GM21576 (cell line): ENCODE results near the gene BRMS1.
A peak's percentile ranks its signal among the peaks of the same experiment; 100 is the strongest.
"Not testable (repeated sequence)": the region's sequence is repeated elsewhere in the genome, so short reads cannot be mapped to it uniquely, and the experiment has no call there.

Experiments used
- ATAC-seq: cut with Tn5 transposase; IDR thresholded peaks from one replicate; pipeline ENCODE4 v1.9.1; 2021; ENCODE audit warnings: mild to moderate bottlenecking, moderate library complexity; ENCODE audit not compliant: unreplicated experiment

Gene BRMS1, protein sequence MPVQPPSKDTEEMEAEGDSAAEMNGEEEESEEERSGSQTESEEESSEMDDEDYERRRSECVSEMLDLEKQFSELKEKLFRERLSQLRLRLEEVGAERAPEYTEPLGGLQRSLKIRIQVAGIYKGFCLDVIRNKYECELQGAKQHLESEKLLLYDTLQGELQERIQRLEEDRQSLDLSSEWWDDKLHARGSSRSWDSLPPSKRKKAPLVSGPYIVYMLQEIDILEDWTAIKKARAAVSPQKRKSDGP

DNA sequence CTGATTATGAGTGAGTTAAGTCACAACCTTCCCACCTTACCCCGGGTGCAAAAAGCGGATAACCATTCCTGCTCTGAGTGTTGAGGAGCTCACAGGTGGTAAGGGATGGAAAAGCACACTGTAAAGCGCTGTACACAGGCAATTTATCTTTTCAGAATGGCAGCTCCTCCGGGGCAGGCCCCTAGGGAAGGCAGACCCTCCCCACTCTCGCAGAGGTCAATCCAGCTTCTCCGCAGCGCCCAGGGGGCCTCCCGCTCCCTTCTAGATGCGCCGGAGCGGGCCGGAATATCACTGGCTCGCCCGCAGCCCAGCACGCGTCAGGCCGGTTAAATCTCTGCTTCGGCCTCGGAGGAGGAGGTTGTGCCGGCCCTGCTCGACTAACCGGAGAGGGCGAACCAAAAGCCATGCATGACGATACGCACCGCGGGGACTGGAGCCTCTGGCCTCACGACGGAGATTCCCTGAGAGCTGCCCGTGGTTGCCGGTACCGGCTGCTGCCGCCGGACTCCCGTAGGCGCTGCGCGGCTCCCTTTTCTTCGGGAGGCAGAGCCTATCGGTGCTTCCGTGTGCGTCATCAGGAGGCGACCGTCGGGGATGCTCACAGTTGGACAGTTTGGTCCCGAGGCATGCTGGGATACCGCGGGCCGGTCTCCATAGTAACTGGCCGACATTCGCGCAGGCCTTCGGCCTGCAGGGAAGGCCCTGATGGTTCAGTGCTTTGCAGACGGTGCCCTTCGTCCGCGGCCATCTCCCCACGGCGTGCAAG lies at the start of gene BRMS1:
BRMS1 (minus strand) TSS at position 555 of the 766 bp plus-strand sequence. CDS start 2,870 bp downstream, outside the sequence.
- ATAC-seq, result peak; percentile 76

GRCh38 chr11:66393954-66394353 lies 49.0 kb upstream of the BRMS1 start:
- ATAC-seq, result no peak

DNA sequence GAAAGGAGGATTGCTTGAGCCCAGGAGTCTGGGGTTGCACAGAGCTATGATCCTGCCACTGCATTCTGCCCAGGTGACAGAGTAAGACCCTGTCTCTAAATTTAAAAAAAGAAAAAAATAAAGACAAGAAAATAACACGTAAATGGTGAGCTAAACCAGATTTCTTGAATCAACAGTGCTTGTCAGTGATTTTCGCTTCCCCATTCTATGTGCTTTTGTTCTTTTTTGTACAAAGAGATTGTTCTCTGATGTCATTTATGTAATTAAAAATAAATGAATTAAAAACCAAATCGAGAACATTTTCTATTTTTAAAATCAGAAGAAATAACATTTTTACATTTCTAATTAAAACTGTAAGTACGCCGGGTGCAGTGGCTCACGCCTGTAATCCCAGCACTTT lies 46.4 kb upstream of the BRMS1 start:
- no peak for ATAC-seq

DNA sequence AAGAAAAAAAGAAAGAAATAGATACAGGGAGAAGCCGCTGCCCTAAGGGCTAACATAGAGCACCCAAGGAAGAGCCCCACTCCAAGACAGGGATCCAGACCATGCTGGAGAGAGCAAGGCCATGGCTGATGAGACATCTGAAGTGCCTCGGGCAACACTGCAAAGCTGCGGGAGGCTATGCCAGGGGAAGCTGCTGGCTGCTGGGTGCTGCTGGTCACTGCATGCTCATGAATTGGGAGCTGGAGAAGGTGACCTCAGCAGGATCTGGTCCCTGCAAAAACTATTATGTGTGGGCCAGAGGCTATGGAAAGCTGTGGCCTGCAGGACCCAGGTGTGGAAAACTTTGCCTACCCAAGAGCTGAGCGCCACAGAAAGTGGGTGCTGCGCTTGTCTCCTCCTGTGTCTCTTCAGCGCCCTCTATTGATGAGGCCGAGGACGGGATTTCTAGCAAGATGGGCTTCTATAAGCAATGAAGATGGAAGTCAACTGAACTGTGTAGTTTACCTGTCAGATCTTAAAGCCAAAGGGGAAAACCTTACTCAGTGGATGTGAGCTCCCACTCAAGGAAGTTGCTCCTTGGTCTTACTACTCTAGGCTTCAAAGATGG lies 44.0 kb upstream of the BRMS1 start:
- ATAC-seq, result no peak

DNA sequence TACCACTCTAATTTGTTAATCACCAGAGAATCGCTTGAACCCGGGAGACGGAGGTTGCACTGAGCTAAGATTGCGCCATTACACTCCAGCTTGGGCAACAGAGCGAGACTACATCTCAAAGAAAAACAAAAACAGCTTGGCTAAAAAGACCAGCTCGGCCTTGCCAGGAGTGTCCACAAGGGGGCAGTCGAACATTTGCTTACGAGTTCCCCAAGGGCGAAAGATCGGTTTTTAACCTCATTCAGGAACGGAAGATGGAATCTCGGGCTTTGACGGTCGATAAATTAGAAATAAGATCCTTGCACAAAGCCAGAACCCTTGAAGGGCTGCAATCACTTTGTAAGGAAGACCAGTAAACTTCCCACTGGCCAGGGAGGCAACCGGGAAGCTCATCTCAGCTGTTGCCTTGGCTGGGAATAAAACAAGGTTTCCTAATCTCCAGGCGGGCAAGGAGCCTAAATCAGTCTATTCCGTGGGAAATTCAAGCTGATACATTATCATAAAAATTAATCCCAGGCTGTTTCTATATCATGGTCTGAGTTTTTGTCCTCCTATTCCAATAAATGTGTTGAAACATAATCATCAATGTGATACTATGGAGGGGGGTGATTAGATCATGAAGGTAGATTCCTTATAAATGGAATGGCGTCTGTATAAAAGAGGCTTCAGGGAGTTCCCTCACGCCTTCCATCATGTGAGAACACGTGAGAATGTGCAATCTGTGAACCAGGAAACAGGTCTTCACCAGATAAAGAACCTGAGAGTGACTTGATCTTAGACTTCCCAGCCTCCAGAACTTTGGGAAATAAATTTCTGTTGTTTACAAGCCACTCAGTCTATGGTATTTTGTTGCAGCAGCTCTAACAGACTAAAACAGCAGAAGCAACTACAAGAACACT lies 41.5 kb upstream of the BRMS1 start:
- no peak for ATAC-seq

GRCh38 chr11:66384316-66384715 lies 39.4 kb upstream of the BRMS1 start:
- ATAC-seq, result not testable (repeated sequence)

- ATAC-seq, result not testable (repeated sequence)
Measured at GRCh38 chr11:66380264-66380663, 35.4 kb upstream of the BRMS1 start.

DNA sequence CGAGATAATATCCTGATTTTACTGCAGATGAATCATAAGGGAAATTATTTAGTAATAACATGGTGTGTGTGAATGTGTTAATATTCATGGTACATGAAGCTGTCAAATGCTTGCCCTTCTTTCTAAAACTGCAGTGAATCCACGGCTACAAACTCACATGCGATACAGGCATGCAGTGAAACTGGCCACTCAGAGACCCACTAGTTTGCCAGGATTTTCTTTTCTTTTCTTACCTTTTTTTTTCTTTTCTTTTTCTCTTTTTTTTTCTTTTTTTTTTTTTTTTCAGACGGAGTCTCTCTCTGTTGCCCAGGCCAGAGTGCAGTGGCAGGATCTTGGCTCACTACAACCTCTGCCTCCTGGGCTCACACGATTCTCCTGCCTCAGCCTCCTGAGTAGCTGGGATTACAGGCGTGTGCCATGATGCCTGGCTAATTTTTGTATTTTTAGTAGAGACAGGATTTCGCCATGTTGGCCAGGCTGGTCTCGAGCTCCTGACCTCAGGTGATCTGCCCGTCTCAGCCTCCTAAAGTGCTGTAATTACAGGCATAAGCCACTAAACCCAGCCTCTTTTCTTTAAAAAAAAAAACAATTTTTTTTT lies 28.9 kb upstream of the BRMS1 start:
- not testable (repeated sequence) for ATAC-seq

DNA sequence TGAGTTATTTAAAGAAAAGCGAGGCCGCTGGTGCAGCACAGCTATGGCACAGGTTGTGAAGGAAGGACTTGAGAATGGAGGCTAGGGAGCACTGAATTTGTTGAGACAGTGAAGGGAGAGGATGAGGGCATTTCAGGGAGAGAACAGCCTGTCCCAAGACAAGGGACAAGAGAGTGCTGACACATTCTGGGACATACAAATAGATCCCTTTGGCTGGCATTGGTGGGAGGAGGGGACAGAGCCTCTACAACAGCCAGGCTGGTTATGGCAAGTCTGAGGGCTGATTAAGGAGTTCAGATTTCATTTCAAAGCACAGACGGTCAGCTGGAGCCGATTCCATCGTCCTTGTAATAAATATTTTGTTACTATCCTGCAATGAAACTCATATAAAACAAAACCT lies 28.4 kb upstream of the BRMS1 start:
- ATAC-seq, result no peak

- peak; percentile 64 for ATAC-seq
Measured at GRCh38 chr11:66371627-66372415, 26.9 kb upstream of the BRMS1 start, which contains the start of gene SLC29A2. TSS of gene SLC29A2 (minus strand) at chr11:66371760. CDS start at chr11:66371591, 169 bp downstream.

GRCh38 chr11:66369073-66369894 lies 24.4 kb upstream of the BRMS1 start:
- no peak for ATAC-seq

DNA sequence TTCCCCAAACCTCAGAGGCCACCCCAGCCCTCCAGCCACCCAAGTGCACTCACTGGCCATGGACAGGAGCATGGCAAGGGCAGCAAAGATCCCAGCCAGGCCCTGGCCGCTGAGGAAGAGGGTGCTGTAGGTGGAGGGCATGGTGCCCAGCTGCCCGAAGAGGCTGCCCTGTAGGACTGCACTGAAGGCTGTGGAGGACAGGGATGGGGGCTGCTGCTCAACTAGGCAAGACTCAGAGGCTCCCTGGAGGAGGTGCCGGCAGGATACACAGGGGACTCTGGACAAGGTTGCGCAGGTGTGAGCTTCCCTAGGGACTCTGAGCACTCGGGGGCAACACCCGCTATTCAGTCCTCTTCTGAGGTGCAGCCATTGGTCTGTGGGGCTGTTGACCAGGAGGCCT lies 23.6 kb upstream of the BRMS1 start:
- ATAC-seq, result no peak

GRCh38 chr11:66367561-66368312 lies 22.8 kb upstream of the BRMS1 start:
- no peak for ATAC-seq

DNA sequence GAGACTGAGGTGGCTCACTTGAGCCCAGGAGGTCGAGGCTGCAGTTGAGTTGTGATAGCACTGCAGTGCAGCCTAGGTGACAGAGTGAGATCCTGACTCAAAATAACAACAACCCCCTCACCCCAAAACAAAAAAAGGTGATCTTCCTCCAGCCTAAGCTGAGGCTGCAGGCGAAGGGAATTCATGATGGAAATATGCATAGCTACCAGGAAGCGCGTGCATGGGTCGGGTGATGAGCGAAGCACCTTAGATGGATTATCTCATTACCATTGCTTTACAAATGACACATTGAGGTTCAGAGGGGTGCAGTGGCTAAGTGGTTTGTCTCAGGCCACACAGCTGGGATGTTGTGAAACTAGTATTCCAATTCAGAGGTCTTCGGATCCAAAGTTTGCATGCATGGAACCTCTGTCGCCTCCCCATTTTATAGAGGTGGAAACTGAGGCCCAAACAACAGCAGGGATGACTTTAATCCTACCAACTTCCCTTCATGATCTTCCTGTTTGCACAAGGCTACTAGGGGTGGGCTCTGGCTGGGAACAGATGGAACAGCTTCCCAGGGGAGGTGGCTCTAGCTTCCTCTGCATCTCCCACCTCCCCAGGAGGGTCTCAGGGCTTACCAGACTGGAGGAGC lies 22.1 kb upstream of the BRMS1 start:
- no peak for ATAC-seq

- no peak for ATAC-seq
Measured at GRCh38 chr11:66365711-66366619, 21.1 kb upstream of the BRMS1 start.

DNA sequence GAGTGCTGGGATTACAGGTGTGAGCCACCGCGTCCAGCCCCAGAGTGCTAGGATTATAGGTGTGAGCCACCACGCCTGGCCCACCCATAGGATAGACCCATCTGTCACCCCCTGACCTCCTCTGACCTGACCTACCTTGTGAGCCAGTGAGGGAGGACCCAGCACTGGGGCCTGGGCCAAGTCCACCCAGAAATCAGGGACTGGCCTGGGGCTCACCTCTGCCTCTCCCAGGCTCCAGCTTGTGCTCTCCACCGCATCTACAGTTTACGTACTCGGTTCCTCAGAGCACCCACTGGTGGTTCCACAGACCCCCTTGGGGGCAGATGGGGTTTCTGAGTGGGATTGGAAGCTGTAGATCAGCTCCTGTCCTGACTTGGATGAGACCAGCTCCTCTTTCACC lies 20.3 kb upstream of the BRMS1 start:
- no peak for ATAC-seq
